Hematopoietic multipotent progenitor cell treated with erythropoietin and hydrocortisone succinate and interleukin-3 and kit ligand, for 15 days (in vitro differentiated cells): ENCODE measurements around the gene NR2C2AP.
A peak's percentile ranks its signal among the peaks of the same experiment; 100 is the strongest.

Experiments
- DNase-seq: peaks from one replicate; pipeline ENCODE4 v3.0.0-alpha.2; 2015; ENCODE audit warnings: low spot score

The NR2C2AP gene

GRCh38 chr19:19214892-19215291 is 11.7 kb upstream of the NR2C2AP start:
- DNase-seq = no peak

- DNase-seq = no peak
Measured at GRCh38 chr19:19214159-19214490, 10.9 kb upstream of the NR2C2AP start.

- DNase-seq = no peak
Measured at GRCh38 chr19:19213426-19214158, 10.4 kb upstream of the NR2C2AP start.

- no peak for DNase-seq
Measured at GRCh38 chr19:19212916-19213315, 9.7 kb upstream of the NR2C2AP start.

GRCh38 chr19:19211499-19212420 is 8.5 kb upstream of the NR2C2AP start, which contains the start of gene NCAN:
NCAN (plus strand) TSS chr19:19211958; CDS start chr19:19216954, 4,996 bp downstream.
- DNase-seq = no peak

GRCh38 chr19:19209372-19209771 is 6.2 kb upstream of the NR2C2AP start:
- no peak for DNase-seq

- DNase-seq = no peak
Measured at GRCh38 chr19:19207637-19208572, 4.7 kb upstream of the NR2C2AP start.

GRCh38 chr19:19206938-19207337 is 3.7 kb upstream of the NR2C2AP start:
- DNase-seq = no peak

GRCh38 chr19:19205416-19206410 is 2.5 kb upstream of the NR2C2AP start:
- DNase-seq = no peak

- no peak for DNase-seq
Measured at GRCh38 chr19:19204181-19204580, 967 bp upstream of the NR2C2AP start.

- DNase-seq = no peak
Measured at GRCh38 chr19:19202707-19203011, 555 bp downstream of the NR2C2AP start.

- no peak for DNase-seq
Measured at GRCh38 chr19:19201697-19202630, 1.2 kb downstream of the NR2C2AP start.

- no peak for DNase-seq
Measured at GRCh38 chr19:19193926-19194325, 9.3 kb downstream of the NR2C2AP start.

- DNase-seq = peak; percentile 54
Measured at GRCh38 chr19:19192910-19193423, 10.2 kb downstream of the NR2C2AP start.

- peak; percentile 100 for DNase-seq
Measured at GRCh38 chr19:19192078-19192882, 10.9 kb downstream of the NR2C2AP start, which contains the start of the genes BORCS8 and RFXANK. BORCS8 (minus strand) TSS chr19:19192152; CDS start chr19:19192117, 35 bp downstream. RFXANK (plus strand) TSS chr19:19192258; CDS start chr19:19193947, 1,689 bp downstream.

GRCh38 chr19:19191768-19192077 is 11.5 kb downstream of the NR2C2AP start:
- no peak for DNase-seq

- no peak for DNase-seq
Measured at GRCh38 chr19:19186742-19187141, 16.5 kb downstream of the NR2C2AP start.

GRCh38 chr19:19185853-19186740 is 17.1 kb downstream of the NR2C2AP start:
- DNase-seq = peak; percentile 72
